ENCODE results near the gene TPBG.

DNA sequence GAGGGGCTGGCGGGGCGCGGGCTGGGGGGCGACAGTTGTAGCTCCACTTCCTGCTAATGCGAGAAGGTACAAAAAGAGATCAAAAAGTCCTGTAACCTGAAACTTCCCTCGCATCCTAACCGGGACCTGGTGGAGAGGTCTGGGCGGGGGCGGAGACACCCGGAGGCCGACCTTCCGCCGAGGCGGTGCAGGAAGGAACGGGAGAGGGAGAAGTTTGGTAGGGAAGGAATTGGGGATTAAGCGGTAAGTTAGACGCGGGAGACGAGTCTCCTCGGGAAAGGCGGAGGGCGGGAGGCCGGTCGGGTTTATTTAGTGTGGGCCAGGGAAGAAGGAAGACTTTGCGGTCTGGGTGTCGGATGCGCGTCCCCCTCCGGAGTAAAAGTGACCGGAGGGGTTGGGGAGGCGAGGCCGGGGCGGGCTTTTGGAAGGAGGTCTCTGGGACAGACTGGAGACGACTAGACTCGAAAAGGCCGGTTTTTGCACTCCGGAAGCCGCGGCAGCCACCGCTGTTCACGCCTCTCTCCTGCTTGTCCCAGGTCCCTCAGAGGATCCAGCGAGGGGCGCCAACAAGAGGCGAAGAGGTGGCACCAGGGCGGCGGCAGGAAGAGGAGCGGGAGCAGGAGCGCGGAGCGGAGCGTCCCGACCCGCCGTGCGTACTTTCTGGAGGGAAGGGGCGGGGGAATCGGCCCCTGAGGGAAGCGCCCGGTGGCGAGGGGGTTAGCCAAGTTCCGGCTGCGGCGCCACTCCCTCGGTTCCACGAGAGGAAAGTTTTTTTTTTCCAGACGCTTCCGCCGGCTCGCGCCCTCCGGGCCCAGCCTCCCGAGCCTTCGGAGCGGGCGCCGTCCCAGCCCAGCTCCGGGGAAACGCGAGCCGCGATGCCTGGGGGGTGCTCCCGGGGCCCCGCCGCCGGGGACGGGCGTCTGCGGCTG lies 734 bp downstream of the TPBG start:
- TF ChIP-seq ZNF274 (IDR thresholded peaks at IDR 0.05; ENCODE audit: low read depth, low read length) (no peak), YY1 (IDR thresholded peaks at IDR 0.05; ENCODE audit: insufficient read depth, insufficient read length) (no peak)
